HG02610 (cell line): Measurements from ENCODE around the gene CDC16.

Experiments
- ATAC-seq: cut with Tn5 transposase; IDR thresholded peaks from one replicate; pipeline ENCODE4 v1.9.1; 2021; ENCODE audit warnings: mild to moderate bottlenecking, moderate library complexity; ENCODE audit not compliant: unreplicated experiment

CDC16 gene

GRCh38 chr13:114296448-114296847 is 61.8 kb downstream of the CDC16 start:
- ATAC-seq: no peak

- no peak for ATAC-seq
These were observed 62.2 kb downstream of the CDC16 start for GRCh38 chr13:114296902-114297301.

- ATAC-seq: no peak
These were observed 64.2 kb downstream of the CDC16 start for GRCh38 chr13:114298866-114299265.

- no peak for ATAC-seq
These were observed 65.1 kb downstream of the CDC16 start for GRCh38 chr13:114299604-114300305.

GRCh38 chr13:114303700-114304327 is 69.1 kb downstream of the CDC16 start:
- ATAC-seq: no peak

- ATAC-seq: no peak
These were observed 69.8 kb downstream of the CDC16 start for GRCh38 chr13:114304346-114305034.

GRCh38 chr13:114309086-114309485 is 74.4 kb downstream of the CDC16 start:
- ATAC-seq: no peak

- ATAC-seq: no peak
These were observed 75.2 kb downstream of the CDC16 start for GRCh38 chr13:114309806-114310410.

GRCh38 chr13:114310956-114311355 is 76.3 kb downstream of the CDC16 start:
- ATAC-seq: no peak

- ATAC-seq: no peak
These were observed 76.7 kb downstream of the CDC16 start for GRCh38 chr13:114311387-114311786.

GRCh38 chr13:114311908-114312307 is 77.2 kb downstream of the CDC16 start:
- no peak for ATAC-seq

- peak; percentile 44 for ATAC-seq
These were observed 78.6 kb downstream of the CDC16 start for GRCh38 chr13:114313061-114313860.

GRCh38 chr13:114314074-114314912 is 79.6 kb downstream of the CDC16 start, which contains the start of gene CHAMP1:
TSS of gene CHAMP1 (plus strand) at chr13:114314503. CDS start at chr13:114323843, 9,340 bp downstream.
- peak; percentile 80 for ATAC-seq

- ATAC-seq: no peak
These were observed 80.5 kb downstream of the CDC16 start for GRCh38 chr13:114315074-114315785.

GRCh38 chr13:114318624-114319023 is 83.9 kb downstream of the CDC16 start:
- ATAC-seq: no peak

GRCh38 chr13:114319441-114319913 is 84.8 kb downstream of the CDC16 start:
- no peak for ATAC-seq

- ATAC-seq: no peak
These were observed 85.4 kb downstream of the CDC16 start for GRCh38 chr13:114320065-114320464.

GRCh38 chr13:114321256-114321655 is 86.6 kb downstream of the CDC16 start:
- no peak for ATAC-seq
